Activated CD8-positive, alpha-beta T cell treated with anti-CD3 and anti-CD28 coated beads, Interleukin-2, amount 10 ng/mL, durations not matched to agents 7 days and 5 days (primary cell): ENCODE measurements around the gene PINLYP. TPM values are rescaled to one million over a fixed set of nuclear protein-coding genes. Genes with fewer than 3 reads are reported as not detected.
"Not testable (repeated sequence)": the region's sequence is repeated elsewhere in the genome, so short reads cannot be mapped to it uniquely, and the experiment has no call there.

ENCODE experiments used
- ATAC-seq: fragments of 150-1000 bp; cut with Tn5 transposase; one replicate; pipeline ENCODE4 v1.10.0; 2021; ENCODE audit warnings: moderate library complexity
- CTCF ChIA-PET: fragments of 350-600 bp; sonication (Branson Sonifier 250); formaldehyde crosslinking; loops from one replicate; lab custom pipeline; 2021; ENCODE audit warnings: antibody characterized with exemption; lab: Charles Lee
- POLR2A ChIA-PET: fragments of 350-600 bp; sonication (Branson Sonifier 250); formaldehyde crosslinking; loops from one replicate; lab custom pipeline; 2021; ENCODE audit warnings: antibody characterized with exemption; lab: Charles Lee
- DNase-seq: peaks from one replicate; pipeline ENCODE4 v3.0.0-alpha.2; 2020
- H3K27ac Mint-ChIP-seq: one replicate; pipeline ENCODE4 v1.8.0; 2021; ENCODE audit warnings: mild to moderate bottlenecking, mixed read lengths
- H3K27me3 Mint-ChIP-seq: one replicate; pipeline ENCODE4 v1.8.0; 2021; ENCODE audit warnings: low read depth, mixed read lengths
- H3K36me3 Mint-ChIP-seq: one replicate; pipeline ENCODE4 v1.8.0; 2021; ENCODE audit warnings: low read depth, mixed read lengths
- H3K4me1 Mint-ChIP-seq: one replicate; pipeline ENCODE4 v1.8.0; 2021; ENCODE audit warnings: low read depth, mixed read lengths
- H3K4me3 Mint-ChIP-seq: one replicate; pipeline ENCODE4 v1.8.0; 2021; ENCODE audit warnings: mild to moderate bottlenecking, mixed read lengths
- H3K9me3 Mint-ChIP-seq: one replicate; pipeline ENCODE4 v1.8.0; 2022; ENCODE audit warnings: mixed read lengths; ENCODE audit not compliant: insufficient read depth
- total RNA-seq, 2 experiments: library from RNA; stranded (reverse); gene quantifications; one replicate each; pipeline ENCODE4 v1.2.3, GENCODE V29; 2021

Gene PINLYP
- total RNA-seq, 2 experiments from 2014 or later = 7.4 to 8.9 TPM

GRCh38 chr19:43534816-43535761 lies 40.5 kb upstream of the PINLYP start:
- Mint-ChIP-seq H3K27me3 (no peaks in the 10 kb centered on the region), H3K4me1 (peaks cover 25% of the 10 kb centered on the region), H3K9me3 (peaks cover 11% of the 10 kb centered on the region), H3K4me3 (no peak overlapping the region), H3K36me3 (peaks cover 32% of the 10 kb centered on the region), H3K27ac (peak overlapping the region; percentile 21)
- POLR2A ChIA-PET = no interaction called here
- CTCF ChIA-PET = interaction anchor here (1.0 to 17.5 kb wide), 11 partner anchors 14 to 108 kb away, joined by 3 to 387 read pairs (median 4); partner anchors contain the start of genes IRGQ, PINLYP, XRCC1 and ZNF576
- ATAC-seq = no peak
- DNase-seq = peak; percentile 43

- Mint-ChIP-seq H3K36me3 (peaks cover 65% of the 10 kb centered on the region), H3K4me3 (no peak overlapping the region), H3K4me1 (peaks cover 8% of the 10 kb centered on the region), H3K27me3 (no peaks in the 10 kb centered on the region), H3K27ac (no peak overlapping the region), H3K9me3 (peaks cover 11% of the 10 kb centered on the region)
- POLR2A ChIA-PET = no interaction called here
- ATAC-seq = no peak
- CTCF ChIA-PET = interaction anchor here (5.6 kb wide), 1 partner anchor 16 kb away, joined by 43 read pairs; no protein-coding TSS in a partner anchor
- no peak for DNase-seq
Observed at GRCh38 chr19:43538922-43539321, 36.7 kb upstream of the PINLYP start.

- peaks cover 74% of the 10 kb centered on the region for H3K36me3 Mint-ChIP-seq
- H3K27ac Mint-ChIP-seq = no peak overlapping the region
- POLR2A ChIA-PET = no interaction called here
- H3K4me3 Mint-ChIP-seq = no peak overlapping the region
- CTCF ChIA-PET = interaction anchor here (1.7 kb wide), 1 partner anchor 54 kb away, joined by 6 read pairs; no protein-coding TSS in a partner anchor
- no peak for ATAC-seq
- peaks cover 11% of the 10 kb centered on the region for H3K9me3 Mint-ChIP-seq
- peaks cover 2% of the 10 kb centered on the region for H3K4me1 Mint-ChIP-seq
- DNase-seq = no peak
- no peaks in the 10 kb centered on the region for H3K27me3 Mint-ChIP-seq
Observed at GRCh38 chr19:43540381-43540780, 35.2 kb upstream of the PINLYP start.

GRCh38 chr19:43541920-43542650 lies 33.5 kb upstream of the PINLYP start:
- ChIA-PET CTCF (interaction anchor here (1.5 to 1.7 kb wide), 2 partner anchors 14 to 52 kb away, joined by 6 to 10 read pairs; no protein-coding TSS in a partner anchor), POLR2A (interaction anchor here (1.0 kb wide), 1 partner anchor 10 kb away, joined by 3 read pairs; the partner anchor contains the start of gene ZNF575)
- Mint-ChIP-seq H3K36me3 (peaks cover 68% of the 10 kb centered on the region), H3K4me3 (no peak overlapping the region), H3K4me1 (no peaks in the 10 kb centered on the region), H3K27me3 (no peaks in the 10 kb centered on the region), H3K27ac (no peak overlapping the region), H3K9me3 (peaks cover 11% of the 10 kb centered on the region)
- no peak for DNase-seq
- ATAC-seq = no peak

GRCh38 chr19:43544077-43544476 lies 31.5 kb upstream of the PINLYP start:
- no peak overlapping the region for H3K4me3 Mint-ChIP-seq
- ChIA-PET POLR2A (no interaction called here), CTCF (no interaction called here)
- no peak for DNase-seq
- no peak for ATAC-seq
- H3K36me3 Mint-ChIP-seq = peaks cover 59% of the 10 kb centered on the region
- H3K27ac Mint-ChIP-seq = no peak overlapping the region
- no peaks in the 10 kb centered on the region for H3K27me3 Mint-ChIP-seq
- peaks cover 3% of the 10 kb centered on the region for H3K9me3 Mint-ChIP-seq
- H3K4me1 Mint-ChIP-seq = no peaks in the 10 kb centered on the region

GRCh38 chr19:43545276-43545675 lies 30.3 kb upstream of the PINLYP start:
- ChIA-PET POLR2A (interaction anchor here (1.1 kb wide), 1 partner anchor 13 kb away, joined by 3 read pairs; no protein-coding TSS in a partner anchor), CTCF (interaction anchor here (0.9 to 1.3 kb wide), 2 partner anchors 8 to 10 kb away, joined by 3 read pairs; no protein-coding TSS in a partner anchor)
- ATAC-seq (no peak), DNase-seq (no peak)
- no peaks in the 10 kb centered on the region for H3K4me1 Mint-ChIP-seq
- H3K4me3 Mint-ChIP-seq = no peak overlapping the region
- H3K9me3 Mint-ChIP-seq = no peaks in the 10 kb centered on the region
- no peaks in the 10 kb centered on the region for H3K27me3 Mint-ChIP-seq
- H3K27ac Mint-ChIP-seq = no peak overlapping the region
- H3K36me3 Mint-ChIP-seq = peaks cover 53% of the 10 kb centered on the region

GRCh38 chr19:43545981-43546380 lies 29.6 kb upstream of the PINLYP start:
- ATAC-seq (no peak), DNase-seq (no peak)
- Mint-ChIP-seq H3K9me3 (no peaks in the 10 kb centered on the region), H3K27me3 (no peaks in the 10 kb centered on the region), H3K36me3 (peaks cover 53% of the 10 kb centered on the region), H3K4me3 (no peak overlapping the region), H3K27ac (no peak overlapping the region), H3K4me1 (no peaks in the 10 kb centered on the region)
- ChIA-PET POLR2A (interaction anchor here (1.1 kb wide), 1 partner anchor 14 kb away, joined by 3 read pairs; no protein-coding TSS in a partner anchor), CTCF (interaction anchor here (1.0 to 1.3 kb wide), 2 partner anchors 8 to 9 kb away, joined by 3 to 5 read pairs; no protein-coding TSS in a partner anchor)

GRCh38 chr19:43546581-43546980 lies 29.0 kb upstream of the PINLYP start:
- H3K27me3 Mint-ChIP-seq = no peaks in the 10 kb centered on the region
- no peaks in the 10 kb centered on the region for H3K4me1 Mint-ChIP-seq
- H3K36me3 Mint-ChIP-seq = peaks cover 53% of the 10 kb centered on the region
- no peak for ATAC-seq
- no peak overlapping the region for H3K27ac Mint-ChIP-seq
- ChIA-PET POLR2A (no interaction called here), CTCF (interaction anchor here (1.0 kb wide), 1 partner anchor 9 kb away, joined by 5 read pairs; no protein-coding TSS in a partner anchor)
- no peaks in the 10 kb centered on the region for H3K9me3 Mint-ChIP-seq
- DNase-seq = no peak
- no peak overlapping the region for H3K4me3 Mint-ChIP-seq

- H3K4me1 Mint-ChIP-seq, H3K4me3 Mint-ChIP-seq, POLR2A ChIA-PET, CTCF ChIA-PET, H3K27me3 Mint-ChIP-seq, H3K27ac Mint-ChIP-seq, H3K9me3 Mint-ChIP-seq, DNase-seq, ATAC-seq: not testable (repeated sequence)
- peaks cover 51% of the 10 kb centered on the region for H3K36me3 Mint-ChIP-seq
Observed at GRCh38 chr19:43547926-43548325, 27.7 kb upstream of the PINLYP start.

GRCh38 chr19:43548706-43549105 lies 26.9 kb upstream of the PINLYP start:
- Mint-ChIP-seq H3K9me3 (no peaks in the 10 kb centered on the region), H3K4me3 (no peak overlapping the region), H3K27ac (no peak overlapping the region), H3K4me1 (no peaks in the 10 kb centered on the region), H3K27me3 (no peaks in the 10 kb centered on the region), H3K36me3 (peaks cover 44% of the 10 kb centered on the region)
- ChIA-PET POLR2A (no interaction called here), CTCF (interaction anchor here (1.5 kb wide), 1 partner anchor 45 kb away, joined by 3 read pairs; no protein-coding TSS in a partner anchor)
- ATAC-seq (no peak), DNase-seq (no peak)
